SK-N-SH treated with all-trans-retinoic acid at 6 μM for 48 hours (cell line): ENCODE measurements around the gene BRD2.

Source experiments
- ATAC-seq: fragments of 200-7000 bp; cut with Tn5 transposase; 3 replicates; pipeline ENCODE4 v1.9.1; 2020; ENCODE audit warnings: mild to moderate bottlenecking, moderate library complexity
- ARNTL ChIP-seq: fragments of 450-650 bp; formaldehyde crosslinking; IDR thresholded peaks from 2 replicates; pipeline ENCODE4 v1.5.0; 2020; ENCODE audit warnings: low read depth, mild to moderate bottlenecking, moderate library complexity, borderline replicate concordance
- CSRNP3 ChIP-seq: fragments of 250-450 bp; sonication (Bioruptor Pico); IDR thresholded peaks from 2 replicates; pipeline ENCODE4 v1.5.1; 2021; ENCODE audit warnings: mild to moderate bottlenecking, moderate library complexity
- ESRRG ChIP-seq: fragments of 250-450 bp; sonication (Bioruptor Pico); IDR thresholded peaks from 2 replicates; pipeline ENCODE4 v1.6.1; 2021; ENCODE audit warnings: mild to moderate bottlenecking
- GLIS3 ChIP-seq: fragments of 250-450 bp; sonication (Bioruptor Pico); IDR thresholded peaks from 2 replicates; pipeline ENCODE4 v1.5.0; 2020; ENCODE audit warnings: mild to moderate bottlenecking, moderate library complexity
- ISL1 ChIP-seq: fragments of 250-450 bp; sonication (Bioruptor Pico); IDR thresholded peaks from 2 replicates; pipeline ENCODE4 v2.1.2; 2022; ENCODE audit warnings: mild to moderate bottlenecking, moderate library complexity
- OSR1 ChIP-seq: fragments of 250-450 bp; sonication (Bioruptor Pico); IDR thresholded peaks from 2 replicates; pipeline ENCODE4 v1.8.0; 2022; ENCODE audit warnings: moderate library complexity, mild to moderate bottlenecking, inconsistent platforms
- POU6F1 ChIP-seq: fragments of 250-450 bp; sonication (Bioruptor Pico); IDR thresholded peaks from 2 replicates; pipeline ENCODE4 v1.8.0; 2021; ENCODE audit warnings: low read depth, mild to moderate bottlenecking, moderate library complexity, borderline replicate concordance
- PPARA ChIP-seq: fragments of 250-450 bp; sonication (Bioruptor Pico); IDR thresholded peaks from 2 replicates; pipeline ENCODE4 v1.5.0; 2020; ENCODE audit warnings: mild to moderate bottlenecking, borderline replicate concordance
- RARB ChIP-seq: fragments of 250-450 bp; sonication (Bioruptor Pico); IDR thresholded peaks from 2 replicates; pipeline ENCODE4 v1.8.0; 2021; ENCODE audit warnings: mild to moderate bottlenecking, moderate library complexity
- SNAI2 ChIP-seq: fragments of 250-450 bp; sonication (Bioruptor Pico); IDR thresholded peaks from 2 replicates; pipeline ENCODE4 v1.5.0; 2020; ENCODE audit warnings: mild to moderate bottlenecking, moderate library complexity
- TCF4 ChIP-seq: fragments of 250-450 bp; sonication (Bioruptor Pico); IDR thresholded peaks from 2 replicates; pipeline ENCODE4 v1.8.0; 2021; ENCODE audit warnings: mild to moderate bottlenecking, moderate library complexity, borderline replicate concordance
- TOX ChIP-seq: fragments of 250-450 bp; sonication (Bioruptor Pico); IDR thresholded peaks from 2 replicates; pipeline ENCODE4 v1.8.0; 2021; ENCODE audit warnings: mild to moderate bottlenecking, moderate library complexity, borderline replicate concordance
- ZC3H10 ChIP-seq: fragments of 250-450 bp; sonication (Bioruptor Pico); IDR thresholded peaks from 2 replicates; pipeline ENCODE4 v1.5.1; 2021; ENCODE audit warnings: mild to moderate bottlenecking, moderate library complexity
- ZFP30 ChIP-seq: fragments of 450-650 bp; formaldehyde crosslinking; IDR thresholded peaks from 2 replicates; pipeline ENCODE4 v1.5.0; 2022; ENCODE audit warnings: mild to moderate bottlenecking, moderate library complexity
- ZNF565 ChIP-seq: fragments of 450-650 bp; formaldehyde crosslinking; conservative IDR thresholded peaks from 2 replicates; pipeline ENCODE4 v1.5.0; 2020; ENCODE audit warnings: low read depth, mild to moderate bottlenecking, moderate library complexity
- ZNF70 ChIP-seq: fragments of 450-650 bp; formaldehyde crosslinking; IDR thresholded peaks from 2 replicates; pipeline ENCODE4 v1.5.0; 2020; ENCODE audit warnings: mild to moderate bottlenecking, moderate library complexity
- ZNF8 ChIP-seq: fragments of 450-650 bp; formaldehyde crosslinking; IDR thresholded peaks from 2 replicates; pipeline ENCODE4 v1.5.0; 2020; ENCODE audit warnings: mild to moderate bottlenecking, moderate library complexity
- TF ChIP-seq, protein P1 (sequence below): fragments of 250-450 bp; sonication (Bioruptor Pico); IDR thresholded peaks from 2 replicates; pipeline ENCODE4 v1.5.1; 2020; ENCODE audit warnings: low read depth, mild to moderate bottlenecking, moderate library complexity
- TF ChIP-seq, protein P2 (sequence below): fragments of 250-450 bp; sonication (Bioruptor Pico); IDR thresholded peaks from 2 replicates; pipeline ENCODE4 v1.8.0; 2020; ENCODE audit warnings: mild to moderate bottlenecking, moderate library complexity, borderline replicate concordance

The BRD2 gene

DNA sequence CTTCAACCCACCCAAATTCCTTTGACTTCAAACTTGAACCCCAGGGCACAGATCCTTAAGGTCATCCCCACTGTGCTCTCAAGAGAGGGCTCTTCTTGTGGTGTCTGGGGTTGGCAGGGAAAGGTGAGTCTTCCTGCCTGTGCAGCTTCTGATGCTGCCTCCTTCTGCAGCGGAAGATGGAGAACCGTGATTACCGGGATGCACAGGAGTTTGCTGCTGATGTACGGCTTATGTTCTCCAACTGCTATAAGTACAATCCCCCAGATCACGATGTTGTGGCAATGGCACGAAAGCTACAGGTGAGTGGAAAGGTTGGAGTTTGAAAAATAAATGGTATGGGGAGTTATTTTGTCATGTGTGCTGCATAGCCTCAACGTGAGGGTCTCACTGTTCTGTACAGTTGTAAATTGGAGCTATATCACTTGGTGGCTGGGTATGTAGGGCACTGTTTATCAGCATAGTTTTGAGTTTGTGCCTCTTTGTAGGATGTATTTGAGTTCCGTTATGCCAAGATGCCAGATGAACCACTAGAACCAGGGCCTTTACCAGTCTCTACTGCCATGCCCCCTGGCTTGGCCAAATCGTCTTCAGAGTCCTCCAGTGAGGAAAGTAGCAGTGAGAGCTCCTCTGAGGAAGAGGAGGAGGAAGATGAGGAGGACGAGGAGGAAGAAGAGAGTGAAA is 9.0 kb downstream of the BRD2 start:
- ATAC-seq: no peak
- TF ChIP-seq TOX (CRISPR knock-in tag): no peak
- no peak for TF ChIP-seq GLIS3
- no peak for TF ChIP-seq ZNF70 (CRISPR knock-in tag)
- TF ChIP-seq ZFP30 (CRISPR knock-in tag): no peak
- TF ChIP-seq POU6F1: no peak
- no peak for TF ChIP-seq TCF4 (CRISPR knock-in tag)
- no peak for TF ChIP-seq ARNTL

- no peak for ATAC-seq
- no peak for TF ChIP-seq SNAI2 (CRISPR knock-in tag)
- TF ChIP-seq ISL1 (CRISPR knock-in tag): no peak
- TF ChIP-seq ZNF8: no peak
- TF ChIP-seq PPARA: no peak
- TF ChIP-seq RARB: no peak
- TF ChIP-seq, protein P1, sequence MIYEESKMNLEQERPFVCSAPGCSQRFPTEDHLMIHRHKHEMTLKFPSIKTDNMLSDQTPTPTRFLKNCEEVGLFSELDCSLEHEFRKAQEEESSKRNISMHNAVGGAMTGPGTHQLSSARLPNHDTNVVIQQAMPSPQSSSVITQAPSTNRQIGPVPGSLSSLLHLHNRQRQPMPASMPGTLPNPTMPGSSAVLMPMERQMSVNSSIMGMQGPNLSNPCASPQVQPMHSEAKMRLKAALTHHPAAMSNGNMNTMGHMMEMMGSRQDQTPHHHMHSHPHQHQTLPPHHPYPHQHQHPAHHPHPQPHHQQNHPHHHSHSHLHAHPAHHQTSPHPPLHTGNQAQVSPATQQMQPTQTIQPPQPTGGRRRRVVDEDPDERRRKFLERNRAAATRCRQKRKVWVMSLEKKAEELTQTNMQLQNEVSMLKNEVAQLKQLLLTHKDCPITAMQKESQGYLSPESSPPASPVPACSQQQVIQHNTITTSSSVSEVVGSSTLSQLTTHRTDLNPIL (CRISPR knock-in tag): no peak
- no peak for TF ChIP-seq POU6F1
- TF ChIP-seq ARNTL: no peak
- no peak for TF ChIP-seq ZNF565 (CRISPR knock-in tag)
- no peak for TF ChIP-seq ESRRG
- TF ChIP-seq, protein P2, sequence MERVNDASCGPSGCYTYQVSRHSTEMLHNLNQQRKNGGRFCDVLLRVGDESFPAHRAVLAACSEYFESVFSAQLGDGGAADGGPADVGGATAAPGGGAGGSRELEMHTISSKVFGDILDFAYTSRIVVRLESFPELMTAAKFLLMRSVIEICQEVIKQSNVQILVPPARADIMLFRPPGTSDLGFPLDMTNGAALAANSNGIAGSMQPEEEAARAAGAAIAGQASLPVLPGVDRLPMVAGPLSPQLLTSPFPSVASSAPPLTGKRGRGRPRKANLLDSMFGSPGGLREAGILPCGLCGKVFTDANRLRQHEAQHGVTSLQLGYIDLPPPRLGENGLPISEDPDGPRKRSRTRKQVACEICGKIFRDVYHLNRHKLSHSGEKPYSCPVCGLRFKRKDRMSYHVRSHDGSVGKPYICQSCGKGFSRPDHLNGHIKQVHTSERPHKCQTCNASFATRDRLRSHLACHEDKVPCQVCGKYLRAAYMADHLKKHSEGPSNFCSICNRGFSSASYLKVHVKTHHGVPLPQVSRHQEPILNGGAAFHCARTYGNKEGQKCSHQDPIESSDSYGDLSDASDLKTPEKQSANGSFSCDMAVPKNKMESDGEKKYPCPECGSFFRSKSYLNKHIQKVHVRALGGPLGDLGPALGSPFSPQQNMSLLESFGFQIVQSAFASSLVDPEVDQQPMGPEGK: no peak
- TF ChIP-seq CSRNP3 (CRISPR knock-in tag): no peak
- no peak for TF ChIP-seq ZC3H10 (CRISPR knock-in tag)
These were observed 9.5 kb downstream of the BRD2 start for GRCh38 chr6:32977953-32978324.

DNA sequence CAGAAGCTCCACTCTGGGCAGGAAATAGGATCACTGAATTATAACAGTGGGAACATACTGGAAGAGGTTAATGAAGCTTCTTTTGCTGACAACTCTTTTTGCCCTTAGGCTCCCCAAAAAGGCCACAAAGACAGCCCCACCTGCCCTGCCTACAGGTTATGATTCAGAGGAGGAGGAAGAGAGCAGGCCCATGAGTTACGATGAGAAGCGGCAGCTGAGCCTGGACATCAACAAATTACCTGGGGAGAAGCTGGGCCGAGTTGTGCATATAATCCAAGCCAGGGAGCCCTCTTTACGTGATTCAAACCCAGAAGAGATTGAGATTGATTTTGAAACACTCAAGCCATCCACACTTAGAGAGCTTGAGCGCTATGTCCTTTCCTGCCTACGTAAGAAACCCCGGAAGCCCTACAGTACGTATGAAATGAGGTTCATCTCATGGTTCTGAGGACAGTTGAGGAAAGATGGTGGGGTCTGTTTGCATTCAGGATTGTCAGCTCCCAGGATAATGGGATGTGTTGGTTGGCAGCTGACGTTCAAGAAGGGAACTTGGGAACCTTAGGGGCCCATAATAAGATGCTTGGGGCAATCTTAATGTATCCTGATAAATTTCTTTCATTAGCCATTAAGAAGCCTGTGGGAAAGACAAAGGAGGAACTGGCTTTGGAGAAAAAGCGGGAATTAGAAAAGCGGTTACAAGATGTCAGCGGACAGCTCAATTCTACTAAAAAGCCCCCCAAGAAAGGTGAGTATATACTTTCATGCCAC is 11.5 kb downstream of the BRD2 start:
- no peak for TF ChIP-seq ZNF565 (CRISPR knock-in tag)
- no peak for TF ChIP-seq ZNF70 (CRISPR knock-in tag)
- no peak for TF ChIP-seq POU6F1
- TF ChIP-seq, protein P2: no peak
- no peak for TF ChIP-seq TOX (CRISPR knock-in tag)
- TF ChIP-seq PPARA: no peak
- no peak for TF ChIP-seq OSR1 (CRISPR knock-in tag)
- no peak for TF ChIP-seq GLIS3
- no peak for TF ChIP-seq SNAI2 (CRISPR knock-in tag)
- no peak for TF ChIP-seq ISL1 (CRISPR knock-in tag)
- no peak for ATAC-seq
